NCI-H128 (cell line): ENCODE measurements around the gene FOXK1.
"Not testable (repeated sequence)": the region's sequence is repeated elsewhere in the genome, so short reads cannot be mapped to it uniquely, and the experiment has no call there.

Experiments
- DNase-seq: peaks from one replicate; lab custom pipeline; 2025; ENCODE audit not compliant: unreplicated experiment; lab: John Stamatoyannopoulos, UW

The FOXK1 gene

GRCh38 chr7:4797858-4798705 lies 116.0 kb downstream of the FOXK1 start:
- DNase-seq: no peak

- no peak for DNase-seq
These were observed 116.7 kb downstream of the FOXK1 start for GRCh38 chr7:4798706-4799235.

GRCh38 chr7:4799508-4800268 lies 117.6 kb downstream of the FOXK1 start:
- DNase-seq: no peak

DNA sequence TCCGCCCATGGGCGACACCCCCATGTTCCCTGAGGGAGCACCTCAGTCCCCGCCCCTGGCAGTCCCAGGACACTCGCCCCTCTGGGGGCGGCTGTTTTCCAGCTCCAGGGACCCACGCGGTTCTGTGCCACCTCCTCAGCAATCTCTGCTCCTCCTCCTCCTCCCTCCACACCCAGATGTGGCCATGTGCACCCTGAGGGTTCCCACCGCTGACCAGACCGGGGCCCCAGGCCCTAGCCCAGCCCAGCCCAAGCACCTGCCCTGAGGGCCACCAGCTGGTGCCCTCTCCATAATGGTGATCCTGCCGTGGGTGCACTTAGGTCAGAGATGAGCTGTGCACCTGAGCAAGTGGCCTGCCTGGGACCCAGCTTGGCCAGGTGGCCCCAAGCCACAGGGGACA lies 118.4 kb downstream of the FOXK1 start:
- DNase-seq: no peak

DNA sequence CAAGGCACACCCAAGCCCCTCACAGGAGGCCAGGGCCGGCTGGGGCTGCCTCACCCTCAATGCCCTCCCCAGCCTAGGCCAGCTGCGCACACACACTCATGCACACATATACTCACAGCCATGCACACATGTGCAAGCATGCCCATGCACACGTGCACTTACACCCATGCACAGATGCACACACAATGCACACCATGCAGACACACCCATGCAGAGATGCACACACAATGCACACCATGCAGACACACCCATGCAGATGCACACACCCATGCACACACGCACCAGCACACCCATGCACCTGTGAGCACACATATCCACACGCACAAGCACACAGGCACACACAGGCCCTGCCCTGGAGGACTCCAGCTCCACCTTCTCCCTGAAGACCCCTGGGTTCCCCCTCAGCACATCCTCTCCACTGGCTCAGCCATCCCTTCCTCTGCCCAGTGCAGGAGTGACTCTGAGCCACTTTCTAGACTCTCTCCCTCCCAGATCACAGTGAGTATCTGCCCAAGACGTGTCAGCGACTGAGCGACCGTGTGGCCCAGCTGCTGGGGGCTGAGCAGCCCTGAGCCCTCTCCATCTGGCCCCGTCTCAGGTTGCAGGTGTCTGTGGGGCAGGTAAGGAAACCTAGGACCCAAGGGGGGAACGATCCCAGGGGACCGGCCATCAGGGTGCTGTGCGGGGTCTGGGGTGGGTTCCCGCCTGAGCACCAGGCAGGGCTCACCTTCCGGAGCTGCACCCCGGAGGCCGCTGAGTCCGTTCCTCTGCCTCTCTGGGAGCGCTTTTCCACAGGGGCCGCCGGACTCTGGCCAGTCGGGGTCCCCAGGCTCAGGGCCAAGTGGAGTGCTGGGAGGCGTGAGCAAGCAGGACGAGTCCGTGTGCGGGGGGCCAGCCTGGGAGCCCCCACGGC lies 119.1 kb downstream of the FOXK1 start:
- DNase-seq: no peak

- no peak for DNase-seq
These were observed 119.7 kb downstream of the FOXK1 start for GRCh38 chr7:4801839-4802231.

GRCh38 chr7:4802577-4802976 lies 120.5 kb downstream of the FOXK1 start:
- DNase-seq: not testable (repeated sequence)

GRCh38 chr7:4803397-4804241 lies 121.5 kb downstream of the FOXK1 start:
- no peak for DNase-seq

- no peak for DNase-seq
These were observed 123.3 kb downstream of the FOXK1 start for GRCh38 chr7:4805110-4805983.

DNA sequence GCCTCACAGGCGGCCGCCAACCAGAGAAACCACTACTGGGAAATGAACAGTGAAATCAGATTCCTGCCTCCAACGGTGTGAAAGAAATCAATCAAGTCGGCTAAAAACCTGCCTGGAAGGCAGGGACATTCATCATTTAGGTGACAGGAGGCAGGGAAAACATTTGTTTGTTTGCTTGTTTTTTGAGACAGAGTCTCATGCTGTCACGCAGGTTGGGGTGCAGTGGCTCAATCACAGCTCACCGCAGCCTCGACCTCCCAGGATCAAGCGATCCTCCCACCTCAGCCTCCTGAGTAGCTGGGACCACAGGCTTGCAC lies 123.8 kb downstream of the FOXK1 start:
- no peak for DNase-seq

DNA sequence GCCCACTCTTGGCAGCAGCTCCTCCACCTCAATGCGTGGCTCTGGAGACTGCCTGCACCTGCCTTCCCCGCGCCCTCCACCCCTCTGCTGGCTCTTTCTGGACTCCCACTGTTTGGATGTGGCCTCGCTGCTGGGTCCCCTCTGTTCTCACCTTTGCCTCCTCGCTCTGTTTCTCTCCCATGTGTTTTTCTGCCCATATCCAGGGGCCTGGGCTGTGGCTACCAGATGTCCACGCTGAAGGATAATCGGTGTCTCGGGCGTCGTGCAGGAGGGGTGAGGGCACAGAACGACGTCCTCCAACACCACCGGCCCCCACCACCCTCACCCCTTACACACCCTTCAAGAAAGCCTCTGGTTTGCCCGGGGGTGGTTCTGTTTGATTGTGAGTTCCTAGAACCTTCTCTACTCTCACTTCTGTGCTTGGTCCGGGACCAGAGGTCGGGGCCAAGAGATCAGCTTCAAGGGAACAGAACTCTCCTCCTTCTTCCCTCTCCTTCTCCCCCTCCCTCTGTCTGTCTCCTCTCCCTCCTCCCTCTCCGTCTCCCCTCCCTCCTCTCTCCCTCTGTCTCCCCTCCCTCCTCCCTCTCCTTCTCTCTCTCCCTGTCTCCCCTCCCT lies 125.0 kb downstream of the FOXK1 start:
- no peak for DNase-seq

DNA sequence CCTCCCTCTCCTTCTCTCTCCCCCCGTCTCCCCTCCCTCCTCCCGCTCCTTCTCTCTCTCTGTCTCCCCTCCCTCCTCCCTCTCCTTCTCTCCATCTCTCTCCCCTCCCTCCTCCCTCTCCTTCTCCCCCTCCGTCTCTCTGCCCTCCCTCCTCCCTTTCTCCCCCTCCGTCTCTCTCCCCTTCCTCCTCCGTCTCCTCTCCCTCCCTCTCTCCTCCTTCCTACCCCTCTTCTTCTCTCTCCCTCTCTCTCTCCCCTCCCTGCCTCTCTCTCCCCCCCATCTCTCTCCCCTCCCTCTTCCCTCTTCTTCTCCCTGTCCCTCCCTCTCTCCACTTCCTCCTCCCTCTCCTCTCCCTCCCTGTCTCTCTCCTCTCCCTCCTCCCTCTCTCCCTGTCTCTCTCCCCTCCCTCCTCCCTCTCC lies 125.5 kb downstream of the FOXK1 start:
- DNase-seq: no peak

DNA sequence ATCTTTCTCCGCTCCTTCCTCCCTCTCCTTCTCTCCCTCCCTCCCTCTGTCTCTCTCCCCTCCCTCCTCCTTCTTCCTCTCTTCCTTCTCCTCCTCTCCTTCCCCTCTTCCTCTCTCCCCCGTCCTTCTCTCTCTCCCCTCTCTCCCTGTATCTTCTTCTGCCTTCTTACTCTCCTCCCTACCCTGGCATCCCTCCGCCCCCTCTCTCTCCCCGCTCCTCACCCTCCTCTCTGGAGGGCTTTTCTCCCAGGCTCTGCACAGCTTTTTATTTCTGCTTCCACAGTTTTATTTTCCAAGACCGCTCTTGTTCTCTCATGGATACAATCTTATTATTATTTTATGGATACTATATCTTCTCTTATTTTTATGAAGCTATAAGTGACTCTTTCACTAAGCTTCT lies 125.9 kb downstream of the FOXK1 start:
- DNase-seq: no peak

GRCh38 chr7:4808565-4808964 lies 126.5 kb downstream of the FOXK1 start:
- DNase-seq: no peak

DNA sequence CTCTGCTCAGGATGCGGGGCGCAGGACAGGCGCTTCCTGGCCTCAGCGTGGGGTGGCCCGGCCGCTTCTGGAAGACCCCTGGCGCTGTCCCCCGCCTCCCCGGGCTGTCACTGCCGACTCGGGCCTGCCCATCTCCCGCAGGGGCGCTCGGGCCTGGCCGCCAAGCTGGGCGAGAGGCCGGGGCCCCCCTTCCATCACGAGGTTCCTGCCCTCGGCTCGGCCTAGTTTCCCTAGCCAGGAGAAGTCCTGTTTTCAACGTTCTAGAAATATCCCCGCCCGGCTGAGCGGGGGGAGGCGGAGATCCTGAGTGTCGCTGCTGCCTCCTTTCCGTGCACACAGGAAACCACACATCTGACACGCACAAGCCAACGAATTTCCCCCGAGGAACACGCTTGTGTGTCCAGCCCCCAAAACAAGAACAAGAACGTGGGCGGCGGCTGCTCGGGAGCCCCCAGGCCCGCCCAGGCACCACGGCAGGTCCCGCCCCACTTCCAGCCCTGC lies 127.0 kb downstream of the FOXK1 start:
- no peak for DNase-seq

DNA sequence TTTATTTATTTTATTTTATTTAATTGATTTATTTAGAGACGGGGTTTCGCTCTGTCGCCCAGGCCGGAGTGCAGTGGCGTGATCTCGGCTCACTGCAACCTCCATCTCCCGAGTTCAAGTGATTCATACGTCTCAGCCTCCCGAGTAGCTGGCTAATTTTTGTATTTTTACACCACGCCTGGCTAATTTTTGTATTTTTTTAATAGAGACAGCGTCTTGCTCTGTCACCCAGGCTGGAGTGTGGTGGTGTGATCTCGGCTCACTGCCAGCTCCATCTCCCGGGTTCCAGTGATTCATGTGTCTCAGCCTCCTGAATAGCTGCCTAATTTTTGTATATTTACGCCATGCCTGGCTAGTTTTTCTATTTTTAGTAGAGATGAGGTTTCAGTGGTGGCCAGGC lies 127.6 kb downstream of the FOXK1 start:
- DNase-seq: no peak

- no peak for DNase-seq
These were observed 132.3 kb downstream of the FOXK1 start for GRCh38 chr7:4814433-4814832.

- DNase-seq: no peak
These were observed 133.0 kb downstream of the FOXK1 start for GRCh38 chr7:4815121-4815520.
